Measurements from ENCODE around the gene HIP1. TPM values are rescaled to one million over a fixed set of nuclear protein-coding genes. Genes with fewer than 3 reads are reported as not detected.

Gene HIP1
- total RNA-seq, 1 donor from 2014 or later = 65.5 TPM

DNA sequence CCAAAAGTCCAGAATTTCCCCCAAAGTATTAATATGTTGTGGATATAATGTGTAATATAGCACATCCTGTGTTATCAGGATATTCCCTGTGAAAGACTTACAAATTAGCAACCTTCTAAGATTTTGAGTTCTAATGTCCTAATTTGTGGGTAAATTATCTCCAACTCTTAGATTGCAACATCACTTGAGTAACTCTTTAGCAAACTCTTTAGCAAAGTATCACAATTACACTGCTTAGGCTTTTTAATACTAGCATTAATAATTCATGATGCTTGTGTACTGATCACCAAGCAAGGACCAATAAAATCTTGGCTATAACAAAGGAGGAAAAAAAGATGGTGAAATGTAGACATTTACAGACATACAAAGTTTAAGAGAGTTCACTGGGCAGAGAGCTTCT lies 27.7 kb downstream of the HIP1 start:
- Mint-ChIP-seq H3K27ac (ENCODE audit: unreplicated experiment) (no peak overlapping the region), H3K4me1 (ENCODE audit: low read depth, unreplicated experiment) (peaks cover 16% of the 10 kb centered on the region), H3K4me3 (ENCODE audit: unreplicated experiment) (no peak overlapping the region), H3K27me3 (ENCODE audit: unreplicated experiment) (no peaks in the 10 kb centered on the region), H3K9me3 (ENCODE audit: unreplicated experiment) (peaks cover 14% of the 10 kb centered on the region), H3K36me3 (ENCODE audit: unreplicated experiment) (peaks cover 20% of the 10 kb centered on the region)
- no peak for DNase-seq
- TF ChIP-seq, protein P1, sequence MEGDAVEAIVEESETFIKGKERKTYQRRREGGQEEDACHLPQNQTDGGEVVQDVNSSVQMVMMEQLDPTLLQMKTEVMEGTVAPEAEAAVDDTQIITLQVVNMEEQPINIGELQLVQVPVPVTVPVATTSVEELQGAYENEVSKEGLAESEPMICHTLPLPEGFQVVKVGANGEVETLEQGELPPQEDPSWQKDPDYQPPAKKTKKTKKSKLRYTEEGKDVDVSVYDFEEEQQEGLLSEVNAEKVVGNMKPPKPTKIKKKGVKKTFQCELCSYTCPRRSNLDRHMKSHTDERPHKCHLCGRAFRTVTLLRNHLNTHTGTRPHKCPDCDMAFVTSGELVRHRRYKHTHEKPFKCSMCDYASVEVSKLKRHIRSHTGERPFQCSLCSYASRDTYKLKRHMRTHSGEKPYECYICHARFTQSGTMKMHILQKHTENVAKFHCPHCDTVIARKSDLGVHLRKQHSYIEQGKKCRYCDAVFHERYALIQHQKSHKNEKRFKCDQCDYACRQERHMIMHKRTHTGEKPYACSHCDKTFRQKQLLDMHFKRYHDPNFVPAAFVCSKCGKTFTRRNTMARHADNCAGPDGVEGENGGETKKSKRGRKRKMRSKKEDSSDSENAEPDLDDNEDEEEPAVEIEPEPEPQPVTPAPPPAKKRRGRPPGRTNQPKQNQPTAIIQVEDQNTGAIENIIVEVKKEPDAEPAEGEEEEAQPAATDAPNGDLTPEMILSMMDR (IDR thresholded peaks at IDR 0.05; ENCODE audit: partially characterized antibody, unreplicated experiment) = no peak

DNA sequence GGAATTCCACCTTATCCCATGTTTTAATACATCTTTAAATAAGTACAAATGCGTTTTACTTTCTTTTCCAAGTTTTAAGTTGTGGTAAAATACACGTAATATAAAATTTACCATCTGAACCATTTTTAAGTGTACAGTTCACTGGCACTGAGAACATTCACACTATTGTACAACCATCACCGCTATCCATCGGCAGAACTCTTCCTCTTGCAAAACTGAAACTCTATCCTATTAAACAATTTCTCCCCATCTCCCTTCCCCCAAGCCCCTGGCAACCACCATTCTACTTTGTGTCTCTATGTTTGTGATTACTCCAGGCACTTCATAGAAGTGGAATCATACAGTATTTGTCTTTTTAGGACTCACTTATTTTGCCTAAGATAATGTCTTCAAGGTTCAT lies 33.8 kb downstream of the HIP1 start:
- H3K9me3 Mint-ChIP-seq (ENCODE audit: unreplicated experiment) = peaks cover 8% of the 10 kb centered on the region
- H3K36me3 Mint-ChIP-seq (ENCODE audit: unreplicated experiment) = peaks cover 12% of the 10 kb centered on the region
- no peak for DNase-seq
- no peaks in the 10 kb centered on the region for H3K4me1 Mint-ChIP-seq (ENCODE audit: low read depth, unreplicated experiment)
- no peaks in the 10 kb centered on the region for H3K27me3 Mint-ChIP-seq (ENCODE audit: unreplicated experiment)
- H3K4me3 Mint-ChIP-seq (ENCODE audit: unreplicated experiment) = no peak overlapping the region
- H3K27ac Mint-ChIP-seq (ENCODE audit: unreplicated experiment) = no peak overlapping the region
- TF ChIP-seq, protein P1 (IDR thresholded peaks at IDR 0.05; ENCODE audit: partially characterized antibody, unreplicated experiment) = no peak

DNA sequence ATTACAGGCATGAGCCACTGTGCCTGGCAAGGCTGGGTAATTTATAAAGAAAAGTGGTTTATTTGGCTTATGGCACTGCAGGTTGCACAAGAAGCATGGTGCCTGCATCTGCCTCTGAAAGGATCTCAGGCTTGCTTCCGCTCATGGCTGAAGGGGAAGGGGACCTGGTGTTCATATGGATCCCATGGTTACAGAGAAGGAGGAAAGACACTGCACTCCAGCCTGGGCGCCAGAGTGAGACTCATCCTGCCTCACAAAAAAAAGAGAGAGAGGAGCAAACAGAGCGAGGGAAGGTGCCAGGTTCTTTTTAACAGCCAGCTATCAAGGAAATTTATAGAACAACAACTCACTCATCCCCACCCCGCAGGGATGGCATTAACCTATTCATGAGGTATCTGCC lies 36.2 kb downstream of the HIP1 start:
- peaks cover 2% of the 10 kb centered on the region for H3K9me3 Mint-ChIP-seq (ENCODE audit: unreplicated experiment)
- TF ChIP-seq, protein P1 (IDR thresholded peaks at IDR 0.05; ENCODE audit: partially characterized antibody, unreplicated experiment) = no peak
- DNase-seq = no peak
- no peak overlapping the region for H3K4me3 Mint-ChIP-seq (ENCODE audit: unreplicated experiment)
- no peaks in the 10 kb centered on the region for H3K27me3 Mint-ChIP-seq (ENCODE audit: unreplicated experiment)
- H3K36me3 Mint-ChIP-seq (ENCODE audit: unreplicated experiment) = no peaks in the 10 kb centered on the region
- H3K27ac Mint-ChIP-seq (ENCODE audit: unreplicated experiment) = no peak overlapping the region
- no peaks in the 10 kb centered on the region for H3K4me1 Mint-ChIP-seq (ENCODE audit: low read depth, unreplicated experiment)

DNA sequence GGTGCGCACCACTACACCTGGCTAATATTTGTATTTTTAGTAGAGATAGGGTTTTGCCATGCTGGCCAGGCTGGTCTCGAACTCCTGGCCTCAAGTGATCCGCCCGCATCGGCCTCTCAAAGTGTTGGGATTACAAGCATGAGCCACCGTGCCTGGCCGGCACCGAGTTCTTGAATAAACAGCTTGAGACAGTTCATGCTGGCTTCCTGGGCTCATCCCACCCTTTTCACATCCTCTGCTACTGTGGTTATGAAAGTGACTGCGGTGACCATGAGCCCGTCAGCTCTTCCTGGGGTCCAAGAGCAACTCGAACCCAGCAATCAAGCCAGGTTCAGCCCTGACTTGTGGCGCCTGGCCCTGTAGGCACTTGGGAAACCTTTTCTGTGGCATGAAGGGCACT lies 38.7 kb downstream of the HIP1 start:
- TF ChIP-seq, protein P1 (IDR thresholded peaks at IDR 0.05; ENCODE audit: partially characterized antibody, unreplicated experiment) = no peak
- DNase-seq = no peak
- Mint-ChIP-seq H3K27me3 (ENCODE audit: unreplicated experiment) (no peaks in the 10 kb centered on the region), H3K4me3 (ENCODE audit: unreplicated experiment) (no peak overlapping the region), H3K27ac (ENCODE audit: unreplicated experiment) (no peak overlapping the region), H3K4me1 (ENCODE audit: low read depth, unreplicated experiment) (no peaks in the 10 kb centered on the region), H3K36me3 (ENCODE audit: unreplicated experiment) (no peaks in the 10 kb centered on the region), H3K9me3 (ENCODE audit: unreplicated experiment) (peaks cover 3% of the 10 kb centered on the region)

DNA sequence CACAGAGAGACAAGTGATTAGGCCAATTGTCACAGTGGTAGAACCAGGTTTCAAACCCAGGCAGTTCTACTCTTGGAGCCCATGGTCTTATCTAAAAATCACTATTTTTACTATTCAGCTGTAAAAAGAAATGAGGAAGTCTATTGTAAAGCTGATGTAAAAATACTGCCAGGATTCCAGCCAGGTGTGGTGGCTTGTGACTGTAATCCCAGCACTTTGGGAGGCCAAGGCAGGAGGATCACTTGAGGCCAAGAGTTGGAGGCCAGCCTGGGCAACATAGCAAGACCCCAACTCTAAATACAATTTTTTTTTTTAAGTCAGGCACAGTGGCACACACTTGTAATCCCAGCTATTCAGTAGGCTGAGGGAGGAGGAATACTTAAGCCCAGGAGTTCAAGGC lies 40.4 kb downstream of the HIP1 start:
- Mint-ChIP-seq H3K4me1 (ENCODE audit: low read depth, unreplicated experiment) (no peaks in the 10 kb centered on the region), H3K27me3 (ENCODE audit: unreplicated experiment) (no peaks in the 10 kb centered on the region), H3K9me3 (ENCODE audit: unreplicated experiment) (peaks cover 5% of the 10 kb centered on the region), H3K36me3 (ENCODE audit: unreplicated experiment) (no peaks in the 10 kb centered on the region), H3K4me3 (ENCODE audit: unreplicated experiment) (no peak overlapping the region), H3K27ac (ENCODE audit: unreplicated experiment) (no peak overlapping the region)
- no peak for DNase-seq
- TF ChIP-seq, protein P1 (IDR thresholded peaks at IDR 0.05; ENCODE audit: partially characterized antibody, unreplicated experiment) = no peak

Measured in glutamatergic neuron (in vitro differentiated cells).